Left cardiac atrium (tissue), 4 donors: Measurements from ENCODE around the gene TMEM72. TPM values are rescaled to one million over a fixed set of nuclear protein-coding genes. Genes with fewer than 3 reads are reported as not detected.

Source experiments
- ATAC-seq, 2 donors: fragments of 200-7000 bp; cut with Tn5 transposase; one replicate each; pipeline ENCODE4 v1.9.1; 2020; ENCODE audit warnings: mild to moderate bottlenecking in 2 of 2, moderate library complexity in 2 of 2
- DNase-seq: peaks from one replicate; pipeline ENCODE4 v3.0.0-alpha.2; 2020
- intact Hi-C, 2 donors: fragments of 100-400 bp; cut with DNase I; formaldehyde crosslinking; loops; one replicate each; pipeline versions ENCODE4 v1.14.1 to v1.15.1; 2022 to 2023
- total RNA-seq, 2 donors: library from RNA; stranded (reverse); fragmentation: NEBNext Ultra II Directional; extraction: Animal tissue kit (Norgen Biotek cat#: 25700); gene quantifications; one replicate each; pipeline ENCODE4 v1.2.1, GENCODE V29; 2021
- donor health status: DM: no; HTN: yes; CAD: no.
- donor health status: DM: no; HTN: yes; CAD: no; lungs with severe emphysema.
- donor health status: DM: yes; HTN: yes; CAD: no.
- donor health status: Dilated cardiomyopathy.

TMEM72 gene
- total RNA-seq, 2 donors from 2014 or later = 0.21 to 0.27 TPM

DNA sequence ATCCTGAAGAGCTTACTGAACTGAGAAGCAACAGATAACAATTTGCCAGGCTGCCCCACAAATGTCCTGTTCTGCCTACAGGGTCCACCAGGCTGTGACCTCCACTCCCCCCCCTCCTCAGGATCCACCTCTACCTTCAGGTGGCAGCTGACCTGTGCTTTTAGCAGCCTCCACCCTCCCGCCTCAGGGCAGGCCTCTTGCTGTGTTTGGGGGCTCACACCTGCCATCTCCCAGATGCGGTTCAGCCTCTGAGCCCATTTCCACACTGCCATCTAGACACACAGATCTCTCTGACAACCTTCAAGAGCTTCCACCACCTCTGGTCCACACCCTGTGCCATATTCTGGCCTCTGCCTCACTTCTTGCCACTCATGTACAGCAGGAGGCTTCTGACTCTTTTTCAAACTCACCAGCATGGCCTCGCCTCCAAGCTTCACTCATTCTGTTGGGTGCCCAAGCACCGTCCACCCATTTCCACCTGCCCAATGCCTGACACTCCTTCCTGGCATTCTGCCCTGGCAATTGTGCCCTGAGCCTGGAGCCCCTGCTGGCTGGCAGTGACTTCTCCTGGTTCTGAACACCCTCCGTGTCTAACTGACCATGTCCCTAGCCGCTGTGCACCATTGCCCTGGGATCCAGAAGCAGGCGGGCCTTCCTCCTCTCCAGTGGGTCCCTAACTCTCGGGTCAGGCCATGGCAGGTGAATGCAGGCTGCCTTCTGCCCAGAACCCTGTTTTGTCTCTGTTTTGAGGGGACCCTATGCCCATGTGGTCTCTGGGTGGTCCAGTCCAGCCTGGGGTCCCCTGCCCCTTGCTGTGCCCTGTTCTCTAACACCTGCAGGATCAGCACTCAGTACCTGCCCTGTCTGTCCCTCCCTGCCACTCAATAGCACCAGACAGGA is 18.5 kb downstream of the TMEM72 start:
- no peak for ATAC-seq
- intact Hi-C loops = loop anchor here in 1 of 2 donors (5.0 kb wide), 1 partner anchor 43 kb away; no protein-coding TSS in a partner anchor
- no peak for DNase-seq

DNA sequence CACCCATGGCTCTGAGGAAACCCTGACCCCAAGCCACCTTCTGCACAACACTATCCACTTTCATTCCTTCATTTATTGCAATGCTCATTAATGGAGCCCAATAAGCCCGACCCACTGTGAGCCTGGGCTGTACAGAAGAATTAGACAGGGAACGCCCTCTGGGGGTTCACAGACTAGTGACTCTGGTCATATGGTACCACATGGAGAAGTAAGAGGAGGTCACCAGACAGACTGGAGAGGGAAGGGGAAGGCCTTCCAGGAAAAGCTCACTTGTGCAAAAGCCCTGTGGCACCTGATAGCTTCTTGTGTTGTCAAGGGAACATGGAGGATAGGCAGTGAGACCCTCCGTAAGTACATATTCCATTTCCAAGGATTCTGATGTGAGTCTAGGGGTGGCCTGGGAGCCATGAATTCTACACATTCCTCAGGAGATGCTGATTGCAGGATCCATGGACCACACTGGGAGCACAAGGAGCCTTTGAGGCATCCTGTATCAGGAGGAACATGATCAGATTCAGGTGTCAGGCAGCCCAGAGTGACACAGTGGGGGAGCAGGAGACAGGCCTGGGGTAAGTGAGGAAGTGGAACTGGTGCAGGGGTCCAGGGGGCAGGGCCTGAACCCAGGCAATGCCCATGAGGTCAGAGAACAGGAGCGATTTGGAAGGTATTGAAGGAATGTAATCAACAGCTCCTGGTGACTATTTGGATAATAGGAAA is 19.9 kb downstream of the TMEM72 start:
- no peak for DNase-seq
- intact Hi-C loops = loop anchor here in 1 of 2 donors (5.0 kb wide), 1 partner anchor 41 kb away; no protein-coding TSS in a partner anchor
- ATAC-seq = no peak

DNA sequence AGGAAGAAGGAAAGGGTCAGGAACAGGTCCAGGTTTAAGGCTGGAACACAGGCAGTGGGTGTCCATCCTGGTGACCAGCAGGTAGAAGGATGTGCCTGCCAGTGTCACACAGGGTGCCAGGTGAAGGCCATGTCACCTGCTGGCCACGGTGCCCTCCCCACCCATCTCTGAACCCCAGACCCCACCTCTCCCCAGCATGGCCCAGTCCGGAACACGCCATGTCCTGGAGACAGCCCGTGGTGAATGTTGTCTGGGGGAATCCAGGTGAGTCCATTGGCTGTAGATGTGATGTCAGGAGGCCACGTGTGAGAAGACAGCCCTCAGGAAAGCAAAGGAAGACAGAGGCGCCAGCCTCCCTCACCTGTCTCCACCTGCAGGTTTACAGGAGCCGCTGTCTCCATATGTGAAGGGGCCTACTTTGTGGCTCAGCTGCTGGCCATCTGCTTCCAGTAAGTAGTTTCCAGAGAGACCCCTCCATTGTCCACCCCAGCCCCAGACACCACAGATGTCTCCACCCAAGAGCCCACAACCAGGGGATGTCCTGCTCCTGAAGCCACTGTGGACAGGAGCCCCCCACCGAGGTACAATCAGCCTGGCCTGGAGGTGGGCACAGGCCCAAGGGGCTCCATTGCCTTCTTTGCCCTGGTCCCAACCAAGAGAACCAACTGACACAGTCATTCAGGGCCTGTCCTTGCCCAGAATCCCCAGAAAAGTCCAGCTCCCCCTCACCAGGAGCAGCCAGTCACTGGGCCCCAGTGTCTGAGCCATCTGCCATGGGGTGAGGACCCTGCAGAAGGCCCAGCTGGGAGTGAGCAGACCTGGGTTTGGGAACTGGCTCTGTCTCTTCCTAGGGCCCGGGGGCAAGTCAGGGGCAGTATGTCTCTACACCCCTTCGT is 20.7 kb downstream of the TMEM72 start:
- intact Hi-C loops = loop anchor here (1.0 to 5.0 kb wide), 2 partner anchors 40 to 42 kb away; no protein-coding TSS in a partner anchor
- no peak for DNase-seq
- ATAC-seq = no peak

DNA sequence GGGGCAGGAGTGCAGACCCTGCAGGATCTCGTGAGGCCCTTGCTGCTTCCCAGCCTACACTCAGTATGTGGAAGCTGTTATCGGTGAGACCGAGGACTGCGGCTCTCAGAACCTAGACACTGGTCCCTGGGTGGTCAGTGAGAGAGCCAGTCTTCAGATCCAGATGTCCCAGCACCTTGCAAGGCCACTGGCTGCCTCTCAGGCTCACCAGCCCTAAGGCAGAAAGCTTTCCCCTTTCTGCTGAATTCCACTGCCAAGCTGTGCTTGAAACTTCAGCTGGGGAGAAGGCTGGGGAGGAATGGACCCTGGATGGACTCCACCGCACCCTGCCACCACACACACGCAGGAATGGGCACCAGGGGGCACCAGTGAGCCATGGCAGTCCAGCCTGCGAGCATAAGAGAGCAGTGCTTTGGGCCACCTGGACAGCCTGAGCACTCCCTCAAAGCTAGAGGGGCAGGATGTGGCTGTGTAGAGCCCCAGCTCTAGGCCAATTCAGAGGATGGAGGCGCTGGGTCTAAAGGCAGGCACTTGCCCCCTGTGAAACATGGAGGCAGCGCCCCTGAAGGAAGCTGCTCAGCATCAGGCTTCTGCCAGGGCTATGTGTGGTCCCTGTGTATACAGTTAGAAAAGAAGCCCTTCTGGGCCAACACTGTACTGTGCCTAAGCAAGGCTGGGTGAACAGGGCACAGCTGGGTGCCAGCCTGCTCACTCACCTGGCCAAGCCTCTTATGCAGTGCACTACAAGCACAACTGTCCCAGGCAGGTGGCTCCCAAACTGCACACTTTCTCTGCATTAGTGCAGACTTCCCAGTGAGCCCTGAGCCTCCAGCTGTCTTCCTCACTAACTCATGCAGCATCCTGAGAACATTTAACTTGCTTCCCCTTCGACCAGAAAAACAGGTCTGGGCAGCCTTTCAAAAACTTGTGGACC is 21.6 kb downstream of the TMEM72 start:
- intact Hi-C loops = loop anchor here (1.0 to 5.0 kb wide), 2 partner anchors 40 to 42 kb away; no protein-coding TSS in a partner anchor
- ATAC-seq (peak; percentile 87 to 92), DNase-seq (peak; percentile 93)

DNA sequence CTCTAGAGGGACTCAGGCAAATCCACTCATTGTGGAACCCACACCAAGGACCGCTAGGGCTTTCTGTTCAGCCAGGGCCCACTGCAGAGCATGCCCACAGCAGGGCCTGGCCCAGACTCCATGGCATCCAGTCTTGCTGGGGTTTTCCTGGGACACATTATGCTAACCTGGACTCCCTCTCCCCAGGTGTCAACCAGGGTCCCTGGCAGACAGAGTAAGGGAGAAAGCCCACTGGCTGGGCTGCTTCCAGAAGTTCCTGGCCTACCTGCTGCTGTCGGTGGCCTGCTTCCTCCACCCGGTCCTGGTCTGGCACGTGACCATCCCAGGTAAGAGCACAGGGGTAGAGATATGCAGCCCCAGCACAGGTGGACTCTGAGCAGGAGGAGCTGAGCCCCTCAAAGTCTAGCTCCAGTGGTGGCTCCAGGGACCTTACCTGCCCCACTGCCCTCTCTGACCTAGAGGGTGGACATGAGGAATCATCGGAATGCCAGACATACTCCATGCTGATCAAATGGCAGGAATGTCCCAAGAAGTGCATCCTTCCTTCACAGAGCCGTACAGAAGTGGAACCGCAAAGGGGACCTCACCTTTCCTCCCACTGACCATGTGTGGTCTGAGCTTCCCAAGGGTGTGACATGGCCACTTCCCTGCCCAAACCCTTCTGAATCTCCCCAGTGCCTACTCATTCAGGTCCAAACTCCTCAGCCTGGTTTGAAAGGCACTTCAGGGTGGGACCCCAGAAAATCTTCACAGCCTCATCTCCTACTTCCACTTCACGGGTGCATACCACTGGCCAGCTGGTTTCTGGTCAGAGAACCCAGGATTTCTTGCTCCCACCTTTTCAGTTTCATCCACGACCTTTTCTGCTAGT is 22.5 kb downstream of the TMEM72 start:
- intact Hi-C loops = loop anchor here in 1 of 2 donors (5.0 kb wide), 1 partner anchor 39 kb away; no protein-coding TSS in a partner anchor
- DNase-seq (no peak), ATAC-seq (no peak)

DNA sequence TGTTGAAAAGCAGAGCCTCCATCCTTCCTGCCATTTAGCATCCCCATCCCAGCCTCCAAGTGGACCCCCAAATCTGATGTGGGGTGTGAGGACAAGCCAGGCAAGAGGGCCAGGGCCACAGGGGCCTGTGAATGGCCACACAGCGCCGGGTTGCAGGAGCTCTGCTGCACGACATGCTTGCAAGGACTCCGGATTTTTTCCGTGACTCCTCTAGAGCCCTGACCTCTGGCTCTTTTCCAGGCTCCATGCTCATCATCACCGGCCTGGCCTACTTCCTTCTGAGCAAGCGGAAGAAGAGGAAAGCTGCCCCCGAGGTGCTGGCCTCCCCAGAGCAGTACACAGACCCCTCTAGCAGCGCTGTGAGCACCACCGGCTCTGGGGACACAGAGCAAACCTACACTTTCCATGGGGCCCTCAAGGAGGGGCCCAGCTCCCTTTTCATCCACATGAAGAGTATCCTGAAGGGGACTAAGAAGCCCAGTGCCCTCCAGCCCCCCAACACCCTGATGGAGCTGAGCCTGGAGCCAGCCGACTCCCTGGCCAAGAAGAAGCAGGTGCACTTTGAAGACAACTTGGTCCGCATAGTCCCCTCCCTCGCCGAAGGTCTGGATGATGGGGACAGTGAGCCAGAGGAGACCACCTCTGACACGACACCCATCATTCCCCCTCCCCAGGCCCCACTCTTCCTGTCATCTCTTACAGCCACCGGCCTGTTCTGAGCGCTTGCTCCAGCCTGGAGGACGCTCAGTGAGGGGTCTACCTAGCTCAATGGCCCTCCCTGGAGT is 23.5 kb downstream of the TMEM72 start:
- ATAC-seq (no peak), DNase-seq (peak; percentile 49)
- intact Hi-C loops = loop anchor here in 1 of 2 donors (5.0 kb wide), 1 partner anchor 38 kb away; no protein-coding TSS in a partner anchor

DNA sequence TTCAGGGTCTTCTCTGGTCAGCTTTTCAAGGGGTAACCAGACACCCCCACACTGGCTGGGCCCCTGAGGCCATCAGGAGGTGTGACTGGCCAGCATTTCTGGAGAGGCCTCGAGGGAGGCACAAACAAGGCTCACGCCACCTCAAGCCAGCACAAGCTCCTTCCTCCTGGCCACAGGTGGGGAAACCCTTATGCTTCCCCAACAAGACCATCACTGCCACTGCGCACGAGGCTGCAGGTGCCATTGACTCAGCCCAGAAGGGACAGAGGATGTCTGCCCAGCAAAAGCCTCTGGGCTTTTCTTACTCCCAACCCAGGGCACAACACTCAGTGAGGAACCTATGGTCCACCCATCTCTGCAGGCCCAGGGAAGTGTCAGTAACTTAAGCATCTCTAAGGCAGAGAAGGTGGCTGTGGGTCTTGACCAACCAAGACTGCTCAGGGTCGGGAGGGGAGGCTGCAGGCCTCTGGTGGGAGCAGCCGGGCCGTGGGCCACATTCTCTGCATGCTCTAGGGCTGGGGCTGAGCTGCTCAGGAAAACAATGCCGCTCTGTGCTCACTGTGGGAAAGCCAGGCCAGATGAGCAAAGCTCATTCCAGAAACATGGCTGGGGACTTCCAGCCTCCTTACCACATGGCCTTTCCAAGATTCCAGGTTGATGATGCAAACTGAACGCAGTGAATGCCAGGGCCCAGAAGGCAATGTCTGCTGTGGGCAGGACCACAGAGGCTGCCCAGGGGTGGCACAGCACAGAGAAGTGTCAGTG is 24.2 kb downstream of the TMEM72 start:
- intact Hi-C loops = no loop called here
- peak; percentile 64 for DNase-seq
- peak; percentile 74 to 81 for ATAC-seq

DNA sequence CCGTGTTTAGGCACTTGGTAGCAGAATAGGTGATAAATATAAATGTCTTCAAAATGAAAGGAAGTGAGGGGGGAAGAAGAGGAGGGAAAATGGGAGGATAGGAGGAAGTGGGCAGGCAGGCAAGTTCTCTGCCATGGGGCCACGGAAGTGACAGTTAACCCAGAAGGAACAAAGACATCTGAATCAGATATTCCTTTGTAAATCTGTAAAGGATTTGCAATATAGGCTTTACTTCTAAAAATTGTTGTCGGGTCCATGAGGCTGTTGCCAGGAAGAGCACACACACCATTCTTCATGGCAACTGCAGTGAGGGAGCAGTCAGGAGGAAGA is 24.8 kb downstream of the TMEM72 start:
- intact Hi-C loops = no loop called here
- ATAC-seq (no peak), DNase-seq (no peak)

DNA sequence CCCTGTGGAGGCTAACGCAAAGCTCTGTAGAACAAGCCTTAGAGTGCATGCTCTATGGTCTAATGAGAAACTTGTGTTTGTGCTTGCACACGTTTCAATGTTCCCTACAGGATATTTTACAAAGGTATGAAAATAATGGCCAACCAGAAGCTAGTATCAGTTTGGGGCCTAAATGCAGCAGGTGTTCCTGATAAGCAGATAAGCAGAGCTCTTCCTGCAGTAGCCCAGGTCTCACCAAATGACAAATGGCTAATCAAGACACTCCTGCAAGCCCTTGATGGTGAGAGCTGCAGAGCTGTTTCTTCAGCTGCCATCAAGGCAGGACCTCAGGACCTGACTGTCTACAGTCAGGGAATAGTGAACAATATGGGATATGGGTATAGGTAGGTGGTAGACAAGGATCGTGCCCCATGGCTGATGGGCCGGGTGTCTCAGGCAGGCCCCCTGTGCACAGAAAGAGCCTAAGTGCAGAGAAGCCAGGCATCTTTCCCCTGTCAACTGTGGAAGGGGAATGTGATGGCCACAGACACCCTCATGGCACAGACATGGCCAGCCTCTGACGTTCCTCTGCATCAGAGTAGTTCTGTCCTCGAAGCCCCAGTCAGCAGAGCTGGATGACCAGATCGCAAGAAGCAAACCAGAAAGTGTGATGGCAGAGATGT is 25.3 kb downstream of the TMEM72 start:
- DNase-seq = no peak
- no peak for ATAC-seq
- intact Hi-C loops = no loop called here

DNA sequence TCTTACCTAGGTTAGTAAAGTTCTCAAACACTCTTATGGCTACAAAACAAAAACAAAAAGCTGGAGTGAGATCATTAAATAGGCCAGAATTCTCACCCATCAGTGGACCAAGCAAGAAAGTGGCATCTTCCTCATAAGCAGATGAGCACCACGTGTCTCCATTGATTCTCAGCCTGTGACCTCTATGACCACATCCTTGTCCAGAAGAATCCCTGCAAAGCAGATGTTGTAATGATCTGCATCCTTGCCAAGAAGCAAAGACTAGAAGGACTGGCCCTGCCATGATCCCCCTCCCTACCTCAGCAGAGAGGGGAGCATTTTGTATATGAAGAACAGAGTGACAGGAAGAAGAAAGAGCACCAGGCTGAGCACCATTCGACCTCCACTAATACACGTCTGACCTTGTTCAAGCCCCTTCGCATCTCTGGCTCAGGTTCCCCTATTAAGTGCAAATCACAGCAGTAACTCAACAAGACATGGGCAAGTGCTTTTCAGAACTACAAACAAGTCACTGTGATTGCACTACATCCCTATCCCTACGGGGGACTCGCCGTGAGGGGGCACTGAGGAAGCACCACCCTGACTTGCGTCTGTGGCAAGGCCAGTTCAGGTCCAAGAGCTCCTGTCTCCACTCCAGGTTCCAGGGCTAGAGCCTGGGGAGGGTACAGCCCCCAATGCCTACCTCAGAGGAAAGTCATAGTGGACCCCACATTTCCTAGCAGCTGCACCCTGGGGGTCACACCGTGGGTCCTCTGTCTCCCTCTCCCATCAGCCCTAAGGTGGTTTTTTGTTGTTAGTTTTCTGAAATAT is 26.3 kb downstream of the TMEM72 start:
- intact Hi-C loops = no loop called here
- ATAC-seq = no peak
- no peak for DNase-seq

DNA sequence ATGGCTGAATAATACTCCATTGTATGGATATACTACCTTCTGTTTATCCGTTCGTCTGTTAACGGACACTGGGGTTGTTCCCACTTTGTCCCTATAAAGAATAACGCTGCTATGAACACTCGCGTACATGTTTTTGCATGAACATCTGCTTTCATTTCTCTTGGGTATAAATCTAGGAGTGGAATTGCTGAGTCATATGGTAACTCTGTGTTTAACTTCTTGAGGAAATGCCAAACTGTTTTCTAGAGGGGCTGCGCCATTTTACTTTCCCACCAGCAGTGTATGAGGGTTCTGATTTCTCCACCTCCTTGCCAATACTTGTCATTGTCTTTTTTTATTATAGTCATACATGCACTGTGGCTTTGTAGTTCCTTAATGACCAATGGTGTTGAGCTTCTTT is 27.8 kb downstream of the TMEM72 start:
- intact Hi-C loops = no loop called here
- DNase-seq = no peak
- ATAC-seq = no peak

DNA sequence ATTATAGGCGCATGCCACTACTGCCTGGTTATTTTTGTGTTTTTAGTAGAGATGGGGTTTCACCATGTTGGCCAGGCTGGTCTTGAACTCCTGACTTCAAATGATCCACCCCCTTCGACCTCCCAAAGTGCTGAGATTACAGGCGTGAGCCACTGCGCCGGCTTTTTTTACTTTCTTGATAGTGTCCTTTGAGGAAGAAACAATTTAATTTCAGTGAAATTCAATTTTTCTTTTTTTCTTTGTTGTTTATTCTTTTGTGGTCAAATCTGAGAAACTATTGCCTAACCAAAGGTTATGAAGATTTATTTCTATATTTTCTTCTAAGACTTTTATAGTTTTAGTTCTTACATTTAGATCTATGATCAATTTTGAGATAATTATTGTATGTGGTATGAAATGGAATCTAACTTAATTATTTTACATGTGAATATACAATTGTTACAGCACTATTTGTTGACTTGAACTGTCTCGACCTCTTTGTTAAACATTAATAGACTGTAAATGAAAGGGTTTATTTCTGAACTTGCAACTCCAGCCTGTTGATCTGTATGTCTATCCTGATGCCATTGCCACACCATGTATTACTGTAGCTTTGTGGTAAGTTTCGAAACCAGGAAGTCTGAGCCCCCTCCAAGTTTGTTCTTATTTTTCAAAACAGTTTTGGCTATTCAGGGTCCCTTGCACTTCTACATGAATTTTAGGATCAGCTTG is 28.7 kb downstream of the TMEM72 start:
- no peak for ATAC-seq
- intact Hi-C loops = no loop called here
- DNase-seq = no peak

DNA sequence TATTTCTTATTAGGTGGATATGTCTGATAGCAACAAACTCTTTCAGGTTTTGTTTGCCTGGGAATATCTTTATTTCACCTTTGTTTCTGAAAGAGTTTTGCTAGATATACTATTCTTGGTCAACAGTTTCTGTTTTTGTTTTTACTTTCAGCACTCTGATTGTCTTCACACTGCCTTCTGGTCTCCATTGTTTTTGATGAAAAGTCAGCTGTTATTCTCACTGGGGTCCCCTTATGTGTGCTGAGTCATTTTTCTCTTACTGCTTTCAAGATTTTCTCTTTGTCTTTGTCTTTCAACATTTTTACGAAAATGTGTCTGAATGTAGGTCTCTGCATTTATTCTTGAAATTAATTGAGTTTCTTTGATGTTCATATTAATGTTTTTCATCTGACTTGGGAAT is 33.2 kb downstream of the TMEM72 start:
- DNase-seq (no peak), ATAC-seq (no peak)
- intact Hi-C loops = no loop called here

DNA sequence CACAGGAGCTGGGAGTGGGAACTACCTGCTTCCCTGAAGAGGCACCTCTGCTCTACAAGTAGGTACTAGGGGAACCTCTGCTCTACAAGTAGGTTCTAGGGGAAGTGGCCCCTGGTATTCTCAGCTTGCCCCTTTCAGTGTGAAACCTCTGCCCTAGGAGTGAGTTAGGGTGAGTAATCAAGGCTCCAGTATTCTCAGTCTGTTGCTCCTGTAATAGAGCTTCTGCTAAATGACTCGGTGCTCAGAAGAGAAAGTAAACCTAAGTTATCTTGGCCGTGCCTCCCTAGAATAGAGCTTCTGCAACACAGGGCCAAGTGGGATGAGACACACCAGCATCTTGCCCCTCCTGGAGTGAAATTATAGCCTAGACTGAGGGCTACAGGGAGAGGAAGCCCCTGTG is 35.1 kb downstream of the TMEM72 start:
- no peak for DNase-seq
- peak in 1 of 2 donors; percentile 46 for ATAC-seq
- intact Hi-C loops = no loop called here
